Astrocyte (in vitro differentiated cells and primary cell): ENCODE data around the gene NDUFB7. TPM values are rescaled to one million over a fixed set of nuclear protein-coding genes. Genes with fewer than 3 reads are reported as not detected.
"Not testable (repeated sequence)": the region's sequence is repeated elsewhere in the genome, so short reads cannot be mapped to it uniquely, and the experiment has no call there.

Experiments
- DNase-seq: peaks from one replicate; pipeline ENCODE4 v3.0.0-alpha.2; 2010; ENCODE audit warnings: low read depth
- FAIRE-seq: peaks from 2 replicates; lab custom pipeline; 2011; peaks lifted over from hg19 to GRCh38; lab: Jason Lieb, UNC
- H2AFZ ChIP-seq: 2 replicates; pipeline ENCODE4 v1.6.0; 2012; ENCODE audit warnings: low read depth, low read length, inconsistent platforms
- H3K27ac ChIP-seq: 2 replicates; pipeline ENCODE4 v1.5.1; 2011; ENCODE audit warnings: low read depth, low read length, inconsistent platforms
- H3K27me3 ChIP-seq: 2 replicates; pipeline ENCODE4 v1.6.0; 2011; ENCODE audit warnings: low read length, inconsistent platforms; ENCODE audit not compliant: insufficient read depth
- H3K36me3 ChIP-seq: 2 replicates; pipeline ENCODE4 v1.5.1; 2011; ENCODE audit warnings: low read length, inconsistent platforms; ENCODE audit not compliant: insufficient read depth
- H3K4me1 ChIP-seq: 2 replicates; pipeline ENCODE4 v1.5.1; 2011; ENCODE audit warnings: low read length, inconsistent platforms; ENCODE audit not compliant: insufficient read depth
- H3K4me2 ChIP-seq: 2 replicates; pipeline ENCODE4 v1.6.0; 2012; ENCODE audit warnings: low read length, inconsistent platforms
- H3K4me3 ChIP-seq: 2 replicates; pipeline ENCODE4 v1.5.1; 2011; ENCODE audit warnings: low read depth, mild to moderate bottlenecking, low read length, inconsistent platforms; ENCODE audit not compliant: insufficient read depth
- H3K79me2 ChIP-seq: 2 replicates; pipeline ENCODE4 v1.6.0; 2012; ENCODE audit warnings: mild to moderate bottlenecking, low read length, inconsistent platforms; ENCODE audit not compliant: insufficient read depth
- H3K9ac ChIP-seq: 2 replicates; pipeline ENCODE4 v1.6.0; 2012; ENCODE audit warnings: mild to moderate bottlenecking, low read length, inconsistent platforms
- H3K9me3 ChIP-seq: 2 replicates; pipeline ENCODE4 v1.5.1; 2012; ENCODE audit warnings: low read depth, mild to moderate bottlenecking, low read length, inconsistent platforms; ENCODE audit not compliant: insufficient read depth
- H4K20me1 ChIP-seq: 2 replicates; pipeline ENCODE4 v1.6.0; 2012; ENCODE audit warnings: low read length, inconsistent platforms; ENCODE audit not compliant: insufficient read depth
- H3K27ac Mint-ChIP-seq: one replicate; pipeline ENCODE4 v1.8.0; 2021; ENCODE audit warnings: mild to moderate bottlenecking, mixed read lengths; ENCODE audit not compliant: unreplicated experiment
- H3K27me3 Mint-ChIP-seq: one replicate; pipeline ENCODE4 v1.8.0; 2021; ENCODE audit warnings: low read depth, mixed read lengths; ENCODE audit not compliant: unreplicated experiment
- H3K36me3 Mint-ChIP-seq: one replicate; pipeline ENCODE4 v1.8.0; 2021; ENCODE audit warnings: low read depth, mixed read lengths; ENCODE audit not compliant: unreplicated experiment
- H3K4me1 Mint-ChIP-seq: one replicate; pipeline ENCODE4 v1.8.0; 2021; ENCODE audit warnings: low read depth, mixed read lengths; ENCODE audit not compliant: unreplicated experiment
- H3K4me3 Mint-ChIP-seq: one replicate; pipeline ENCODE4 v1.8.0; 2021; ENCODE audit warnings: mild to moderate bottlenecking, moderate library complexity, mixed read lengths; ENCODE audit not compliant: unreplicated experiment
- H3K9me3 Mint-ChIP-seq: one replicate; pipeline ENCODE4 v1.8.0; 2021; ENCODE audit warnings: mild to moderate bottlenecking, mixed read lengths; ENCODE audit not compliant: unreplicated experiment
- EZH2 ChIP-seq: IDR thresholded peaks from 2 replicates; pipeline ENCODE4 v1.6.1; 2012; ENCODE audit warnings: mild to moderate bottlenecking, low read length, inconsistent platforms; ENCODE audit not compliant: insufficient read depth
- total RNA-seq: library from RNA; stranded (reverse); gene quantifications from 2 replicates; pipeline ENCODE4 v1.2.1, GENCODE V29; 2021
- TF ChIP-seq, protein P1 (sequence below): IDR thresholded peaks from 2 replicates; pipeline ENCODE4 v1.5.1; 2011; ENCODE audit warnings: low read depth, mild to moderate bottlenecking, inconsistent platforms, low read length, moderate library complexity; ENCODE audit not compliant: insufficient read depth

Gene NDUFB7
- total RNA-seq, 1 donor from 2014 or later, result 161 TPM

- Histone ChIP-seq H3K27ac (no peak overlapping the region), H3K79me2 (no peaks in the 10 kb centered on the region), H3K9me3 (peaks cover 6% of the 10 kb centered on the region), H3K4me1 (no peaks in the 10 kb centered on the region), H3K36me3 (no peaks in the 10 kb centered on the region), H4K20me1 (no peaks in the 10 kb centered on the region), H2AFZ (no peak overlapping the region), H3K4me3 (no peak overlapping the region), H3K9ac (no peak overlapping the region), H3K27me3 (no peaks in the 10 kb centered on the region), H3K4me2 (no peak overlapping the region)
- no peaks in the 10 kb centered on the region for H3K4me1 Mint-ChIP-seq
- H3K36me3 Mint-ChIP-seq, result peaks cover 2% of the 10 kb centered on the region
- H3K27me3 Mint-ChIP-seq, result peaks cover 19% of the 10 kb centered on the region
- FAIRE-seq (no peak), DNase-seq (no peak)
- H3K4me3 Mint-ChIP-seq, result no peak overlapping the region
- TF ChIP-seq, protein P1, sequence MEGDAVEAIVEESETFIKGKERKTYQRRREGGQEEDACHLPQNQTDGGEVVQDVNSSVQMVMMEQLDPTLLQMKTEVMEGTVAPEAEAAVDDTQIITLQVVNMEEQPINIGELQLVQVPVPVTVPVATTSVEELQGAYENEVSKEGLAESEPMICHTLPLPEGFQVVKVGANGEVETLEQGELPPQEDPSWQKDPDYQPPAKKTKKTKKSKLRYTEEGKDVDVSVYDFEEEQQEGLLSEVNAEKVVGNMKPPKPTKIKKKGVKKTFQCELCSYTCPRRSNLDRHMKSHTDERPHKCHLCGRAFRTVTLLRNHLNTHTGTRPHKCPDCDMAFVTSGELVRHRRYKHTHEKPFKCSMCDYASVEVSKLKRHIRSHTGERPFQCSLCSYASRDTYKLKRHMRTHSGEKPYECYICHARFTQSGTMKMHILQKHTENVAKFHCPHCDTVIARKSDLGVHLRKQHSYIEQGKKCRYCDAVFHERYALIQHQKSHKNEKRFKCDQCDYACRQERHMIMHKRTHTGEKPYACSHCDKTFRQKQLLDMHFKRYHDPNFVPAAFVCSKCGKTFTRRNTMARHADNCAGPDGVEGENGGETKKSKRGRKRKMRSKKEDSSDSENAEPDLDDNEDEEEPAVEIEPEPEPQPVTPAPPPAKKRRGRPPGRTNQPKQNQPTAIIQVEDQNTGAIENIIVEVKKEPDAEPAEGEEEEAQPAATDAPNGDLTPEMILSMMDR, result no peak
- no peak for TF ChIP-seq EZH2
- no peak overlapping the region for H3K27ac Mint-ChIP-seq
- peaks cover 25% of the 10 kb centered on the region for H3K9me3 Mint-ChIP-seq
These were observed 23.7 kb upstream of the NDUFB7 start for GRCh38 chr19:14595558-14595957.

DNA sequence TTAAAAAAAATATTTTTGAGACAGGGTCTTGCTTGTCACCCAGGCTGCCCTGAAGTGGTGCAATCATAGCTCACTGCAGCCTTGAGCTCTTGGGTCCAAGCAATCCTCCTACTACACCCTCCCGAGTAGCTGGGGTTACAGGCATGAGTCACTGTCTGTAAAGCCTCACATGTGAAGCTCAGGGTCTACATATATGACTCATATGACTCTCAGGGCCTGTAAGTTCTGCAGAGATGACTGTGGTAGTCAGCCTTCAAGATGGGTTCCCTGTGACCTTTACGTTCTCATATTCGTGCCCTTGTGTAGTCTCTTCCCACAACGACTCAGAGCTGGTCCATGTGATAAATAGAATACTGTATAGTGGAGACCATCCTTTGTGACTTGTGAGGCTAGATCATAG is 17.6 kb upstream of the NDUFB7 start:
- DNase-seq, H3K9me3 ChIP-seq, H3K4me2 ChIP-seq, H3K36me3 ChIP-seq, H3K27ac Mint-ChIP-seq, H3K27me3 ChIP-seq, H3K4me1 ChIP-seq, H3K79me2 ChIP-seq, H3K9me3 Mint-ChIP-seq, H2AFZ ChIP-seq, H4K20me1 ChIP-seq, H3K4me1 Mint-ChIP-seq, H3K27ac ChIP-seq, H3K9ac ChIP-seq, H3K4me3 Mint-ChIP-seq, H3K36me3 Mint-ChIP-seq, FAIRE-seq, H3K4me3 ChIP-seq: not testable (repeated sequence)
- H3K27me3 Mint-ChIP-seq, result peaks cover 15% of the 10 kb centered on the region

- not testable (repeated sequence) for H3K4me2 ChIP-seq, H3K36me3 Mint-ChIP-seq, H3K4me3 ChIP-seq, H3K9ac ChIP-seq, H2AFZ ChIP-seq, H3K27me3 ChIP-seq, H3K4me1 Mint-ChIP-seq, H4K20me1 ChIP-seq, H3K27ac Mint-ChIP-seq, H3K4me1 ChIP-seq, FAIRE-seq, H3K4me3 Mint-ChIP-seq, H3K36me3 ChIP-seq, H3K27ac ChIP-seq, H3K79me2 ChIP-seq, H3K9me3 ChIP-seq
- peaks cover 16% of the 10 kb centered on the region for H3K27me3 Mint-ChIP-seq
- DNase-seq, result peak; percentile 24
- peaks cover 10% of the 10 kb centered on the region for H3K9me3 Mint-ChIP-seq
These were observed 13.3 kb upstream of the NDUFB7 start for GRCh38 chr19:14585187-14585586.

DNA sequence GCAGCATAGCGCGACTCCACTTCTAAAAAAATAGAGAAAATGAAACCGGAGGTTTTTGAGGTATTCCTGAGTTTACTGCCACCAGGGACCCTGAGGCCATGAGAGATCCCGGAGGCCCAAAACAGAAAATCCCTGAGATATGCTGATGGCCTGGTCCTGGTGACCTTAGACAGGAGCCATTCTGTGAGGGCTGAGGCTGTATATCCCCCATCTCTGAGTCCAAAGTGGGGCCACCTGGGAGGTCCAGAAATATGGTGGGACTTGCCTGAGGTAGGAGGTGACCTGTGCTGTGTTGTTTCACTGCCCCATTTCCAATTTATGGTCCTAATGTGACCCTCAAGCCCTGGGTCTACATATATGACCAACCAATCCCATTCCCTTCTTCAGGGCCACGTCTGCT is 12.5 kb upstream of the NDUFB7 start:
- H3K36me3 Mint-ChIP-seq, H3K4me1 Mint-ChIP-seq, FAIRE-seq, H3K9me3 ChIP-seq, H2AFZ ChIP-seq, H3K4me3 ChIP-seq, H3K27ac ChIP-seq, H3K4me2 ChIP-seq, H4K20me1 ChIP-seq, H3K4me1 ChIP-seq, H3K79me2 ChIP-seq, H3K36me3 ChIP-seq, DNase-seq, H3K9ac ChIP-seq, H3K27ac Mint-ChIP-seq, H3K27me3 ChIP-seq, H3K4me3 Mint-ChIP-seq: not testable (repeated sequence)
- H3K9me3 Mint-ChIP-seq, result peaks cover 10% of the 10 kb centered on the region
- H3K27me3 Mint-ChIP-seq, result peaks cover 16% of the 10 kb centered on the region
